Upper lobe of left lung (tissue), 6 donors: ENCODE measurements around the gene BSN. TPM values are rescaled to one million over a fixed set of nuclear protein-coding genes. Genes with fewer than 3 reads are reported as not detected.

Experiments used
- ATAC-seq, 2 donors: fragments of 200-7000 bp; cut with Tn5 transposase; one replicate each; pipeline ENCODE4 v1.9.1; 2022; ENCODE audit warnings: mild to moderate bottlenecking in 2 of 2, moderate library complexity in 2 of 2; ENCODE audit not compliant: low FRiP score in 2 of 2
- DNase-seq, 2 donors: peaks; one replicate each; pipeline ENCODE4 v3.0.0-alpha.2; 2019 to 2020
- H3K27ac ChIP-seq, 4 donors: fragments of 200-600 bp; sonication (generic); one replicate each; pipeline ENCODE4 v1.5.1; 2016 to 2019
- H3K27me3 ChIP-seq, 4 donors: fragments of 200-600 bp; sonication (generic); one replicate each; pipeline ENCODE4 v1.5.1; 2017 to 2019
- H3K36me3 ChIP-seq, 4 donors: fragments of 200-600 bp; sonication (generic); one replicate each; pipeline ENCODE4 v1.5.1; 2016 to 2019
- H3K4me1 ChIP-seq, 4 donors: fragments of 200-600 bp; sonication (generic); one replicate each; pipeline ENCODE4 v1.5.1; 2018 to 2019
- H3K4me3 ChIP-seq, 4 donors: fragments of 200-600 bp; sonication (generic); one replicate each; pipeline ENCODE4 v1.5.1; 2017 to 2019; ENCODE audit warnings: mild to moderate bottlenecking in 2 of 4, moderate library complexity in 1 of 4
- H3K9me3 ChIP-seq, 4 donors: fragments of 200-600 bp; sonication (generic); one replicate each; pipeline ENCODE4 v1.5.1; 2018 to 2019
- CTCF ChIP-seq, 6 experiments: fragments of 450-650 bp in 4 of 6; fragments of 200-600 bp in 2 of 6; sonication (generic) in 2 of 6; IDR thresholded peaks; one replicate each; pipeline ENCODE4 v1.5.1; 2016 to 2019; ENCODE audit warnings: antibody characterized with exemption in 6 of 6
- EP300 ChIP-seq, 4 donors: sonication (generic); formaldehyde crosslinking; IDR thresholded peaks; one replicate each; pipeline ENCODE4 v1.5.1; 2017; ENCODE audit warnings: antibody characterized with exemption in 4 of 4, control low read depth in 2 of 4
- POLR2A ChIP-seq, 4 donors: fragments of 450-650 bp; IDR thresholded peaks; one replicate each; pipeline ENCODE4 v1.5.1; 2016 to 2017; ENCODE audit warnings: antibody characterized with exemption in 4 of 4, mild to moderate bottlenecking in 2 of 4
- POLR2AphosphoS5 ChIP-seq, 2 donors: sonication (generic); formaldehyde crosslinking; IDR thresholded peaks; one replicate each; pipeline ENCODE4 v1.5.1; 2017; ENCODE audit warnings: antibody characterized with exemption in 2 of 2
- WGBS, 2 donors: methylation state at CpG; one replicate each; pipeline ENCODE4 v1.1.5; 2017 to 2018; 5-methylcytosine and 5-hydroxymethylcytosine counted together
- total RNA-seq, 6 donors: library from RNA; depleted of rRNA in 4 of 6; stranded (reverse); fragments of >200 nt in 4 of 6; gene quantifications; one replicate each; pipeline versions ENCODE4 v1.1.0 to v1.2.1, GENCODE V29; 2016 to 2021
- donor health status: DM: no; HTN: no; CAD: no; lungs with moderate emphysema.
- donor health status: DM: no; HTN: yes; CAD: no; lungs with severe emphysema.

Gene BSN
- total RNA-seq, 6 donors from 2014 or later, result 0.39 to 1.1 (median 0.72) TPM

GRCh38 chr3:49607105-49607591, 52.9 kb downstream of the BSN start:
- ATAC-seq (peak; percentile 42 to 68), DNase-seq (no peak)
- 64 to 70% methylated on average over 3 of the region's 3 CpGs for WGBS, 2 donors
- TF ChIP-seq POLR2A (IDR thresholded peaks at IDR 0.05), result no peak
- no peak for TF ChIP-seq POLR2AphosphoS5 (IDR thresholded peaks at IDR 0.05)
- no peak for TF ChIP-seq CTCF (IDR thresholded peaks at IDR 0.05)
- TF ChIP-seq EP300 (IDR thresholded peaks at IDR 0.05), result no peak
- Histone ChIP-seq H3K4me1 (no peaks in the 10 kb centered on the region), H3K27ac (no peak overlapping the region), H3K9me3 (no peaks in the 10 kb centered on the region), H3K27me3 (no peaks in the 10 kb centered on the region), H3K4me3 (no peak overlapping the region), H3K36me3 (no peaks in the 10 kb centered on the region)

- no peak for DNase-seq
- no peak overlapping the region for H3K27ac ChIP-seq
- no peaks in the 10 kb centered on the region for H3K27me3 ChIP-seq
- WGBS, 2 donors, result 32 to 38% methylated on average over 5 of the region's 5 CpGs
- no peak overlapping the region for H3K4me3 ChIP-seq
- H3K36me3 ChIP-seq, result no peaks in the 10 kb centered on the region
- TF ChIP-seq CTCF (IDR thresholded peaks at IDR 0.05) (peak in 2 of 6 experiments; percentile 10 to 34), POLR2AphosphoS5 (IDR thresholded peaks at IDR 0.05) (no peak)
- peaks cover 0 to 3% (median 0%) of the 10 kb centered on the region in 4 donors for H3K9me3 ChIP-seq
- H3K4me1 ChIP-seq, result no peaks in the 10 kb centered on the region
- no peak for ATAC-seq
Measured at GRCh38 chr3:49607796-49608195, 53.5 kb downstream of the BSN start.

GRCh38 chr3:49609314-49609713, 55.0 kb downstream of the BSN start:
- no peak overlapping the region for H3K4me3 ChIP-seq
- peaks cover 0 to 5% (median 0%) of the 10 kb centered on the region in 4 donors for H3K9me3 ChIP-seq
- no peak for TF ChIP-seq POLR2A (IDR thresholded peaks at IDR 0.05)
- no peak for TF ChIP-seq EP300 (IDR thresholded peaks at IDR 0.05)
- TF ChIP-seq CTCF (IDR thresholded peaks at IDR 0.05), result no peak
- TF ChIP-seq POLR2AphosphoS5 (IDR thresholded peaks at IDR 0.05), result no peak
- ATAC-seq (no peak), DNase-seq (no peak)
- no peaks in the 10 kb centered on the region for H3K36me3 ChIP-seq
- H3K4me1 ChIP-seq, result no peaks in the 10 kb centered on the region
- 86 to 91% methylated on average over 5 of the region's 5 CpGs for WGBS, 2 donors
- H3K27me3 ChIP-seq, result no peaks in the 10 kb centered on the region
- H3K27ac ChIP-seq, result no peak overlapping the region

GRCh38 chr3:49609815-49610214, 55.5 kb downstream of the BSN start:
- H3K4me1 ChIP-seq, result no peaks in the 10 kb centered on the region
- no peak overlapping the region for H3K27ac ChIP-seq
- H3K36me3 ChIP-seq, result no peaks in the 10 kb centered on the region
- ATAC-seq (peak in 1 of 2 donors; percentile 45), DNase-seq (no peak)
- H3K4me3 ChIP-seq, result no peak overlapping the region
- H3K9me3 ChIP-seq, result peaks cover 0 to 5% (median 0%) of the 10 kb centered on the region in 4 donors
- TF ChIP-seq CTCF (IDR thresholded peaks at IDR 0.05) (no peak), POLR2AphosphoS5 (IDR thresholded peaks at IDR 0.05) (no peak)
- no peaks in the 10 kb centered on the region for H3K27me3 ChIP-seq
- WGBS, 2 donors, result 65 to 70% methylated on average over 6 of the region's 6 CpGs

GRCh38 chr3:49610666-49611280, 56.5 kb downstream of the BSN start:
- no peak for ATAC-seq

More at GRCh38 chr3:49610666-49611280, 56.5 kb downstream of the BSN start:
- Histone ChIP-seq H3K36me3 (no peaks in the 10 kb centered on the region), H3K27me3 (no peaks in the 10 kb centered on the region), H3K9me3 (peaks cover 0 to 5% (median 0%) of the 10 kb centered on the region in 4 donors), H3K4me3 (no peak overlapping the region), H3K4me1 (no peaks in the 10 kb centered on the region), H3K27ac (no peak overlapping the region)
- DNase-seq, result no peak
- TF ChIP-seq POLR2A (IDR thresholded peaks at IDR 0.05) (no peak), EP300 (IDR thresholded peaks at IDR 0.05) (no peak), CTCF (IDR thresholded peaks at IDR 0.05) (no peak), POLR2AphosphoS5 (IDR thresholded peaks at IDR 0.05) (no peak)
